HPDE6-E6E7 (cell line): ENCODE data around the gene ARHGAP28.

Experiments
- DNase-seq: peaks from one replicate; pipeline ENCODE4 v3.0.0; 2011; ENCODE audit warnings: missing footprints; ENCODE audit errors: extremely low spot score

Gene ARHGAP28

GRCh38 chr18:6729247-6730091, at the start of gene ARHGAP28:
TSS of gene ARHGAP28 (plus strand) at chr18:6729716. CDS start at chr18:6729822, 106 bp downstream.
- peak; percentile 7 for DNase-seq

GRCh38 chr18:6681331-6681875, 48.1 kb upstream of the ARHGAP28 start:
- no peak for DNase-seq

- DNase-seq: no peak
Observed at GRCh38 chr18:6682437-6683111, 46.9 kb upstream of the ARHGAP28 start.

- DNase-seq: no peak
Observed at GRCh38 chr18:6683112-6683876, 46.2 kb upstream of the ARHGAP28 start.

- no peak for DNase-seq
Observed at GRCh38 chr18:6687676-6688075, 41.8 kb upstream of the ARHGAP28 start.

- no peak for DNase-seq
Observed at GRCh38 chr18:6708890-6709289, 20.6 kb upstream of the ARHGAP28 start.

GRCh38 chr18:6711467-6711866, 18.0 kb upstream of the ARHGAP28 start:
- no peak for DNase-seq

- DNase-seq: no peak
Observed at GRCh38 chr18:6712401-6712800, 17.1 kb upstream of the ARHGAP28 start.

- DNase-seq: no peak
Observed at GRCh38 chr18:6714010-6714409, 15.5 kb upstream of the ARHGAP28 start.

- DNase-seq: no peak
Observed at GRCh38 chr18:6718267-6718666, 11.2 kb upstream of the ARHGAP28 start.

- no peak for DNase-seq
Observed at GRCh38 chr18:6719098-6719846, 10.2 kb upstream of the ARHGAP28 start.

GRCh38 chr18:6719910-6720683, 9.4 kb upstream of the ARHGAP28 start:
- DNase-seq: no peak

- DNase-seq: no peak
Observed at GRCh38 chr18:6721755-6722154, 7.8 kb upstream of the ARHGAP28 start.

GRCh38 chr18:6722690-6723089, 6.8 kb upstream of the ARHGAP28 start:
- DNase-seq: no peak

- no peak for DNase-seq
Observed at GRCh38 chr18:6724331-6724730, 5.2 kb upstream of the ARHGAP28 start.

- DNase-seq: no peak
Observed at GRCh38 chr18:6728331-6728730, 1.2 kb upstream of the ARHGAP28 start.

- DNase-seq: no peak
Observed at GRCh38 chr18:6728809-6729246, 688 bp upstream of the ARHGAP28 start.

- DNase-seq: no peak
Observed at GRCh38 chr18:6730416-6731221, 1.1 kb downstream of the ARHGAP28 start.

GRCh38 chr18:6731222-6731596, 1.7 kb downstream of the ARHGAP28 start:
- no peak for DNase-seq

GRCh38 chr18:6732952-6733351, 3.4 kb downstream of the ARHGAP28 start:
- DNase-seq: no peak
